Kidney (tissue), 14 donors: ENCODE measurements around the gene CCDC87. TPM values are rescaled to one million over a fixed set of nuclear protein-coding genes. Genes with fewer than 3 reads are reported as not detected.

Experiments
- DNase-seq, 5 donors: peaks; one replicate each; pipeline ENCODE4 v3.0.0-alpha.2; 2013 to 2020
- FAIRE-seq: peaks from 2 replicates; lab custom pipeline; 2012; peaks lifted over from hg19 to GRCh38; lab: Jason Lieb, UNC
- H3K27ac ChIP-seq, 2 donors: one replicate each; pipeline ENCODE4 v1.7.0; 2013; ENCODE audit warnings: low read depth in 2 of 2, low read length in 2 of 2, inconsistent platforms in 1 of 2
- H3K27me3 ChIP-seq: one replicate; pipeline ENCODE4 v1.7.1; 2013; ENCODE audit warnings: low read length, inconsistent platforms; ENCODE audit not compliant: control insufficient read depth, insufficient read depth
- H3K36me3 ChIP-seq, 3 donors: one replicate each; pipeline versions ENCODE4 v1.7.0 to v1.7.1; 2013; ENCODE audit warnings: low read length in 3 of 3, control low read depth in 1 of 3, inconsistent platforms in 1 of 3; ENCODE audit not compliant: insufficient read depth in 3 of 3, control insufficient read depth in 2 of 3
- H3K4me1 ChIP-seq, 3 donors: one replicate each; pipeline versions ENCODE4 v1.7.0 to v1.7.1; 2013; ENCODE audit warnings: low read length in 3 of 3, inconsistent platforms in 1 of 3, low read depth in 1 of 3; ENCODE audit not compliant: control insufficient read depth in 2 of 3, insufficient read depth in 2 of 3
- H3K4me3 ChIP-seq, 3 donors: one replicate each; pipeline versions ENCODE4 v1.7.0 to v1.8.1; 2013; ENCODE audit warnings: low read length in 3 of 3, control low read depth in 1 of 3, inconsistent platforms in 1 of 3
- H3K9ac ChIP-seq, 3 donors: one replicate each; pipeline versions ENCODE4 v1.7.0 to v1.7.1; 2013; ENCODE audit warnings: low read length in 3 of 3, control low read depth in 1 of 3, inconsistent platforms in 1 of 3
- H3K9me3 ChIP-seq, 3 donors: one replicate each; pipeline versions ENCODE4 v1.7.0 to v1.7.1; 2013; ENCODE audit warnings: low read length in 3 of 3, control low read depth in 1 of 3, inconsistent platforms in 1 of 3; ENCODE audit not compliant: control insufficient read depth in 2 of 3, insufficient read depth in 1 of 3
- CTCF ChIP-seq: IDR thresholded peaks from 3 replicates; pipeline ENCODE4 v1.5.1; 2012; ENCODE audit warnings: mild to moderate bottlenecking, moderate library complexity, borderline replicate concordance; ENCODE audit not compliant: insufficient read depth; ENCODE audit errors: extremely low read depth
- intact Hi-C: fragments of 100-400 bp; cut with DNase I; formaldehyde crosslinking; loops from one replicate; pipeline ENCODE4 v1.11.1; 2022
- polyA plus RNA-seq: library from polyadenylated mRNA; stranded (reverse); fragments of 350-450 nt; fragmentation: Illumina TruSeq; extraction: RNeasy Lipid Tissue Mini Kit (QIAGEN cat#74804); gene quantifications from one replicate; pipeline ENCODE4 v1.2.3, GENCODE V29; 2014; ENCODE audit warnings: low read depth, low replicate concordance; ENCODE audit not compliant: insufficient read depth
- total RNA-seq: library from RNA; stranded (reverse); fragmentation: NEBNext Ultra II Directional; extraction: Animal tissue kit (Norgen Biotek cat#: 25700); gene quantifications from one replicate; pipeline ENCODE4 v1.2.1, GENCODE V29; 2021
- donor health status: control.
- donor health status: control.
- donor health status: control.
- donor health status: control.
- donor health status: control.
- donor health status: DM: yes; HTN: yes; CAD: no.
- donor health status: Normal renal cell carcinoma (clear cell type).

The CCDC87 gene
- total and polyA plus RNA-seq, 2 donors from 2014 or later, result 0.13 to 1.0 TPM

- TF ChIP-seq CTCF, result no peak
- Histone ChIP-seq H3K9ac (no peak overlapping the region), H3K9me3 (no peaks in the 10 kb centered on the region), H3K4me3 (no peak overlapping the region), H3K27me3 (peaks cover 4% of the 10 kb centered on the region), H3K4me1 (peaks cover 0 to 4% (median 0%) of the 10 kb centered on the region in 3 donors), H3K36me3 (no peaks in the 10 kb centered on the region), H3K27ac (no peak overlapping the region)
- DNase-seq (no peak), FAIRE-seq (no peak)
- intact Hi-C loops, result no loop called here
These were observed 37.4 kb downstream of the CCDC87 start for GRCh38 chr11:66555416-66555815.

DNA sequence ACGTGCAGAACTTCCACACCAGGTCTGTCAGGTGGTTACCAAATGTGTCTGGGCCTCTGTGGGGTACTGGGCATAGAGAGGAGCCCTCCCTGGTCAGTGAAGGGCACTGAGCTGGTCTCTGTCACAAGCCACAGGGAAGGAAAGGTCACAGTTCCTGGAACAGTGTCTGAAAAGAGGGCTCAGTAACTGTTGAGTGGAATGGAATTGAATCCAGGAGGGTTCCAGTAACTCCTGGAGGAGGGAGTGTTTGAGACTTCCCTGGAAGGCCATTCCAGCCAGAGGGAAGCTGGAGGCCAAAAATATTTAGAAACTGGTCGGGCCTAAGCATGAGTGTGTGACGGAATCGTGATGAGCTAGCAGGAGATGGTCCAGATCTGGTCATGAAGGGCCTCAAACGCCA is 38.3 kb downstream of the CCDC87 start:
- Histone ChIP-seq H3K27me3 (peaks cover 4% of the 10 kb centered on the region), H3K27ac (no peak overlapping the region), H3K9ac (no peak overlapping the region), H3K4me3 (no peak overlapping the region), H3K36me3 (no peaks in the 10 kb centered on the region), H3K4me1 (peaks cover 0 to 4% (median 0%) of the 10 kb centered on the region in 3 donors), H3K9me3 (no peaks in the 10 kb centered on the region)
- no peak for DNase-seq
- TF ChIP-seq CTCF, result no peak
- no peak for FAIRE-seq
- intact Hi-C loops, result no loop called here

DNA sequence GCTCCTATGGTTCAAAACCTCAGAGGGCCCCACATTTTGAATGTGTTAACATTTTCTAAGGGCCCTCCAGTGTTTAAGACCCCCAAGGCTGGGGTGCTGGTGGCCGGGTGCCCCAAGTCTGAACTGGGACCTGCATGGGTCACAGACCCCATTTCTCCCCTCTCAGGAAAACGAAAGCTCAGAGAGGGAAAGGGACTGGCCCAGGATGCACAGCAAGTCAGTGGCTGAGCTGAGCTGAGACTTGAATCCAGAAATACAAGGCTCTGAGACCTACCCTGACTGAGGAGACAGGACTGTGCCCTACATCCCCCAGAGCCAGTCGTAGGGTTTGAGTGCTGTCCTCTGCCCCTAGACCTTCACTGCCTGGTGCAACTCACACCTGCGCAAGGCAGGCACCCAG is 42.0 kb downstream of the CCDC87 start:
- H3K9ac ChIP-seq, result no peak overlapping the region
- intact Hi-C loops, result no loop called here
- no peak for TF ChIP-seq CTCF
- no peak overlapping the region for H3K27ac ChIP-seq
- H3K36me3 ChIP-seq, result no peaks in the 10 kb centered on the region
- DNase-seq, result no peak
- H3K4me1 ChIP-seq, result peaks cover 0 to 4% (median 3%) of the 10 kb centered on the region in 3 donors
- no peaks in the 10 kb centered on the region for H3K9me3 ChIP-seq
- no peak for FAIRE-seq
- no peak overlapping the region for H3K4me3 ChIP-seq
- H3K27me3 ChIP-seq, result no peaks in the 10 kb centered on the region

DNA sequence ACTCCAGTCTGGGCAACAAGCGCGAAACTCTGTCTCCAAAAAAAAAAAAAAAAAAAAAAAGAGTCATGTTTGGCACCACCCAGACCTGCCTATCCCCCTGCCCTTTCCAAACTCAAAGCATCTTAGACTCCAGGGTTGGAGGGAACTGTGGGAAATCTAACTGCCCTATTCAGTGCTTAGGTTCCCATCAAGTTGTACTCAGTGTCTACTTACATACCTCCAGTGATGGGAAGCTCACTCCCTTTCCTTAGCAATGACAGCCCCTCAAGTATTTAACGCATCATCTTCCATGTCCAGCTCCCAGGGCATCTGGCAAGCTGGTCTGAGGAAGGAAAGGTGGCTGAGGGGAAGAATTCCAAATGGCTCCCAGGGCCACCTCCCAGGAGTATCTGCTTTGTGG is 43.2 kb downstream of the CCDC87 start:
- no peaks in the 10 kb centered on the region for H3K9me3 ChIP-seq
- peaks cover 0 to 5% (median 4%) of the 10 kb centered on the region in 3 donors for H3K4me1 ChIP-seq
- H3K27me3 ChIP-seq, result no peaks in the 10 kb centered on the region
- no peak for TF ChIP-seq CTCF
- no peaks in the 10 kb centered on the region for H3K36me3 ChIP-seq
- no peak overlapping the region for H3K27ac ChIP-seq
- no peak overlapping the region for H3K4me3 ChIP-seq
- intact Hi-C loops, result no loop called here
- DNase-seq (no peak), FAIRE-seq (no peak)
- no peak overlapping the region for H3K9ac ChIP-seq
